K562 (cell line): ENCODE results near the gene TIMM50. TPM values are rescaled to one million over a fixed set of nuclear protein-coding genes. Genes with fewer than 3 reads are reported as not detected.

Experiments used
- BACH1 ChIP-seq: fragments of 200-800 bp; sonication (Bioruptor generic); IDR thresholded peaks from 2 replicates; pipeline ENCODE4 v1.6.1; 2016; ENCODE audit warnings: missing genetic modification characterization, missing compliant biosample characterization
- HNRNPUL1 ChIP-seq: fragments of 200-400 bp; formaldehyde crosslinking; IDR thresholded peaks from 2 replicates; pipeline ENCODE4 v1.6.1; 2017; ENCODE audit warnings: low read length
- MAX ChIP-seq: sonication (generic); formaldehyde crosslinking; IDR thresholded peaks from 2 replicates; pipeline ENCODE4 v1.9.0; 2022; ENCODE audit warnings: mild to moderate bottlenecking, missing genetic modification reagents
- TAF15 ChIP-seq: fragments of 200-400 bp; formaldehyde crosslinking; IDR thresholded peaks from 2 replicates; pipeline ENCODE4 v1.6.1; 2017; ENCODE audit warnings: mild to moderate bottlenecking, low read depth, low read length, moderate library complexity
- TEAD1 ChIP-seq, 2 experiments: fragments of 450-650 bp in 1 of 2; sonication (generic) in 1 of 2; formaldehyde crosslinking; IDR thresholded peaks; 2 replicates each; pipeline versions ENCODE4 v1.4.0 to v1.8.0; 2020 to 2022; ENCODE audit warnings: mild to moderate bottlenecking in 2 of 2, missing genetic modification reagents in 1 of 2
- THAP7 ChIP-seq: fragments of 250-450 bp; sonication (Bioruptor Pico); IDR thresholded peaks from 2 replicates; pipeline ENCODE4 v1.5.0; 2021
- ZBTB17 ChIP-seq: fragments of 450-650 bp; formaldehyde crosslinking; IDR thresholded peaks from 2 replicates; pipeline ENCODE4 v1.4.0; 2020; ENCODE audit warnings: mild to moderate bottlenecking
- ZNF395 ChIP-seq: fragments of 200-800 bp; sonication (Bioruptor generic); IDR thresholded peaks from 2 replicates; pipeline ENCODE4 v1.6.1; 2017; ENCODE audit warnings: missing genetic modification characterization, missing compliant biosample characterization
- polyA plus RNA-seq, 8 experiments: library from polyadenylated mRNA; depleted of rRNA in 4 of 8; stranded (reverse) in 5 of 8; unstranded in 3 of 8; fragments of >200 nt; fragmentation: Nextera tagmentation in 2 of 8; fragmentation: Illumina TruSeq in 1 of 8; extraction: Ambion mirVana in 2 of 8; extraction: Trizol in 1 of 8; gene quantifications; 2 replicates each; pipeline versions ENCODE4 v1.2.1 to v1.2.3, GENCODE V29; 2011 to 2014; ENCODE audit warnings: inconsistent platforms in 1 of 8, missing spikeins in 1 of 8
- total RNA-seq, 7 experiments: library from RNA; depleted of rRNA in 6 of 7; stranded (reverse); fragments of >200 nt in 6 of 7; fragmentation: Illumina TruSeq in 2 of 7; extraction: Trizol in 2 of 7; gene quantifications; 2 replicates each; pipeline versions ENCODE4 v1.2.1 to v1.2.3, GENCODE V29; 2011 to 2021; ENCODE audit warnings: low replicate concordance in 1 of 7

Gene TIMM50
- total and polyA plus RNA-seq, 9 of the 15 experiments (the other 6 are each of a cell fraction or from before 2014, with no cell fraction given) = 28.3 to 221 (median 170) TPM

DNA sequence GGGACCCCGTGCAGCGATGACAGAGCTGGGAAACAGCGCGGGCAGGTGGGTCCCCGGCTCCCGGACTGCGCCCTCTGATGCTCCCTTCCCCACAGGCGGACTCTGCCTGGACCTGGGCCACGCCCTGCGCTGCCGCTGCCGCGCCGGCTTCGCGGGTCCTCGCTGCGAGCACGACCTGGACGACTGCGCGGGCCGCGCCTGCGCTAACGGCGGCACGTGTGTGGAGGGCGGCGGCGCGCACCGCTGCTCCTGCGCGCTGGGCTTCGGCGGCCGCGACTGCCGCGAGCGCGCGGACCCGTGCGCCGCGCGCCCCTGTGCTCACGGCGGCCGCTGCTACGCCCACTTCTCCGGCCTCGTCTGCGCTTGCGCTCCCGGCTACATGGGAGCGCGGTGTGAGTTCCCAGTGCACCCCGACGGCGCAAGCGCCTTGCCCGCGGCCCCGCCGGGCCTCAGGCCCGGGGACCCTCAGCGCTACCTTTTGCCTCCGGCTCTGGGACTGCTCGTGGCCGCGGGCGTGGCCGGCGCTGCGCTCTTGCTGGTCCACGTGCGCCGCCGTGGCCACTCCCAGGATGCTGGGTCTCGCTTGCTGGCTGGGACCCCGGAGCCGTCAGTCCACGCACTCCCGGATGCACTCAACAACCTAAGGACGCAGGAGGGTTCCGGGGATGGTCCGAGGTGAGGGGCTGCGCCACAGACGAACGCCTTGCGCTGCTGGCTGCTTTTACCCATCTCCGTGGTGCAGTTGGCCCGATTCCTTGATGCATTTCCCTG is 26.5 kb downstream of the TIMM50 start (continued):
- TF ChIP-seq HNRNPUL1 = no peak
- TF ChIP-seq ZNF395 = peak; percentile 56; the same call in 1 of the 2 replicates
- no peak for TF ChIP-seq THAP7
- no peak for TF ChIP-seq ZBTB17
- TF ChIP-seq TEAD1 (CRISPR knock-in tag; IDR thresholded peaks at IDR 0.05) = peak in 1 of 2 experiments; percentile 81; a peak in 1 of 4 replicates
- no peak for TF ChIP-seq TAF15
- no peak for TF ChIP-seq BACH1
- peak; percentile 96 for TF ChIP-seq MAX
